ENCODE data around the gene FAF1.
"Not testable (repeated sequence)": the region's sequence is repeated elsewhere in the genome, so short reads cannot be mapped to it uniquely, and the experiment has no call there.

Gene FAF1

GRCh38 chr1:50564417-50564816 is 395.6 kb downstream of the FAF1 start:
- H3K27ac ChIP-seq (ENCODE audit: low read depth, low read length) = no peak overlapping the region
- peaks cover 9% of the 10 kb centered on the region; the same call in 1 of the 2 replicates for H3K36me3 ChIP-seq (ENCODE audit: control insufficient read depth, insufficient read depth, low read length)
- no peaks in the 10 kb centered on the region for H3K27me3 ChIP-seq (ENCODE audit: control insufficient read depth, insufficient read depth, low read length)

GRCh38 chr1:50562106-50562505 is 398.0 kb downstream of the FAF1 start:
- Histone ChIP-seq H3K4me1 (ENCODE audit: control insufficient read depth, insufficient read depth, low read length) (peaks cover 10% of the 10 kb centered on the region), H3K9me3 (ENCODE audit: control insufficient read depth, insufficient read depth, low read length) (no peaks in the 10 kb centered on the region), H3K4me3 (ENCODE audit: low read depth, low read length) (no peak overlapping the region), H3K9ac (ENCODE audit: low read depth, low read length) (no peak overlapping the region), H3K27ac (ENCODE audit: low read depth, low read length) (no peak overlapping the region), H3K36me3 (ENCODE audit: control insufficient read depth, insufficient read depth, low read length) (peaks cover 9% of the 10 kb centered on the region; the same call in 1 of the 2 replicates), H3K27me3 (ENCODE audit: control insufficient read depth, insufficient read depth, low read length) (no peaks in the 10 kb centered on the region)

More at GRCh38 chr1:50564417-50564816, 395.6 kb downstream of the FAF1 start:
- Histone ChIP-seq H3K9me3 (ENCODE audit: control insufficient read depth, insufficient read depth, low read length) (no peaks in the 10 kb centered on the region), H3K9ac (ENCODE audit: low read depth, low read length) (no peak overlapping the region), H3K4me1 (ENCODE audit: control insufficient read depth, insufficient read depth, low read length) (peaks cover 22% of the 10 kb centered on the region), H3K4me3 (ENCODE audit: low read depth, low read length) (no peak overlapping the region)

- no peak overlapping the region for H3K4me3 ChIP-seq (ENCODE audit: low read depth, low read length)
- H3K27me3 ChIP-seq (ENCODE audit: control insufficient read depth, insufficient read depth, low read length) = no peaks in the 10 kb centered on the region
- 0 out of 2 replicates have a peak, but pooled peaks cover 4% of the 10 kb centered on the region for H3K4me1 ChIP-seq (ENCODE audit: control insufficient read depth, insufficient read depth, low read length)
- no peaks in the 10 kb centered on the region for H3K9me3 ChIP-seq (ENCODE audit: control insufficient read depth, insufficient read depth, low read length)
- no peak overlapping the region for H3K9ac ChIP-seq (ENCODE audit: low read depth, low read length)
- H3K36me3 ChIP-seq (ENCODE audit: control insufficient read depth, insufficient read depth, low read length) = peaks cover 9% of the 10 kb centered on the region; the same call in 1 of the 2 replicates
- no peak overlapping the region for H3K27ac ChIP-seq (ENCODE audit: low read depth, low read length)
Measured at GRCh38 chr1:50559421-50559820, 400.6 kb downstream of the FAF1 start.

GRCh38 chr1:50553921-50554320 is 406.1 kb downstream of the FAF1 start:
- H3K9ac ChIP-seq (ENCODE audit: low read depth, low read length) = no peak overlapping the region
- no peaks in the 10 kb centered on the region for H3K36me3 ChIP-seq (ENCODE audit: control insufficient read depth, insufficient read depth, low read length)
- no peaks in the 10 kb centered on the region for H3K4me1 ChIP-seq (ENCODE audit: control insufficient read depth, insufficient read depth, low read length)
- H3K27me3 ChIP-seq (ENCODE audit: control insufficient read depth, insufficient read depth, low read length) = no peaks in the 10 kb centered on the region
- no peak overlapping the region for H3K4me3 ChIP-seq (ENCODE audit: low read depth, low read length)
- no peak overlapping the region for H3K27ac ChIP-seq (ENCODE audit: low read depth, low read length)
- no peaks in the 10 kb centered on the region for H3K9me3 ChIP-seq (ENCODE audit: control insufficient read depth, insufficient read depth, low read length)

- H3K9ac ChIP-seq (ENCODE audit: low read depth, low read length) = no peak overlapping the region
- H3K36me3 ChIP-seq (ENCODE audit: control insufficient read depth, insufficient read depth, low read length) = no peaks in the 10 kb centered on the region
- H3K27ac ChIP-seq (ENCODE audit: low read depth, low read length) = no peak overlapping the region
- no peaks in the 10 kb centered on the region for H3K9me3 ChIP-seq (ENCODE audit: control insufficient read depth, insufficient read depth, low read length)
- H3K27me3 ChIP-seq (ENCODE audit: control insufficient read depth, insufficient read depth, low read length) = no peaks in the 10 kb centered on the region
- H3K4me1 ChIP-seq (ENCODE audit: control insufficient read depth, insufficient read depth, low read length) = no peaks in the 10 kb centered on the region
- no peak overlapping the region for H3K4me3 ChIP-seq (ENCODE audit: low read depth, low read length)
Measured at GRCh38 chr1:50548243-50548642, 411.8 kb downstream of the FAF1 start.

- Histone ChIP-seq H3K36me3 (ENCODE audit: control insufficient read depth, insufficient read depth, low read length) (no peaks in the 10 kb centered on the region), H3K27me3 (ENCODE audit: control insufficient read depth, insufficient read depth, low read length) (no peaks in the 10 kb centered on the region), H3K27ac (ENCODE audit: low read depth, low read length) (no peak overlapping the region)
Measured at GRCh38 chr1:50542362-50542761, 417.7 kb downstream of the FAF1 start.

GRCh38 chr1:50538476-50538875 is 421.6 kb downstream of the FAF1 start:
- Histone ChIP-seq H3K9me3 (ENCODE audit: control insufficient read depth, insufficient read depth, low read length) (no peaks in the 10 kb centered on the region), H3K27ac (ENCODE audit: low read depth, low read length) (no peak overlapping the region), H3K27me3 (ENCODE audit: control insufficient read depth, insufficient read depth, low read length) (no peaks in the 10 kb centered on the region), H3K4me3 (ENCODE audit: low read depth, low read length) (no peak overlapping the region), H3K4me1 (ENCODE audit: control insufficient read depth, insufficient read depth, low read length) (no peaks in the 10 kb centered on the region), H3K36me3 (ENCODE audit: control insufficient read depth, insufficient read depth, low read length) (no peaks in the 10 kb centered on the region), H3K9ac (ENCODE audit: low read depth, low read length) (no peak overlapping the region)

More at GRCh38 chr1:50542362-50542761, 417.7 kb downstream of the FAF1 start:
- Histone ChIP-seq H3K4me1 (ENCODE audit: control insufficient read depth, insufficient read depth, low read length) (no peaks in the 10 kb centered on the region), H3K9me3 (ENCODE audit: control insufficient read depth, insufficient read depth, low read length) (no peaks in the 10 kb centered on the region), H3K9ac (ENCODE audit: low read depth, low read length) (no peak overlapping the region), H3K4me3 (ENCODE audit: low read depth, low read length) (no peak overlapping the region)

- no peaks in the 10 kb centered on the region for H3K27me3 ChIP-seq (ENCODE audit: control insufficient read depth, insufficient read depth, low read length)
- peak overlapping the region; percentile 24 for H3K27ac ChIP-seq (ENCODE audit: low read depth, low read length)
- H3K4me1 ChIP-seq (ENCODE audit: control insufficient read depth, insufficient read depth, low read length) = peaks cover 10% of the 10 kb centered on the region
- H3K36me3 ChIP-seq (ENCODE audit: control insufficient read depth, insufficient read depth, low read length) = no peaks in the 10 kb centered on the region
- H3K4me3 ChIP-seq (ENCODE audit: low read depth, low read length) = no peak overlapping the region
- H3K9ac ChIP-seq (ENCODE audit: low read depth, low read length) = no peak overlapping the region
- no peaks in the 10 kb centered on the region for H3K9me3 ChIP-seq (ENCODE audit: control insufficient read depth, insufficient read depth, low read length)
Measured at GRCh38 chr1:50531601-50532000, 428.5 kb downstream of the FAF1 start.

- Histone ChIP-seq H3K36me3 (ENCODE audit: control insufficient read depth, insufficient read depth, low read length) (no peaks in the 10 kb centered on the region), H3K27ac (ENCODE audit: low read depth, low read length) (peak overlapping the region; percentile 24), H3K9ac (ENCODE audit: low read depth, low read length) (no peak overlapping the region), H3K4me3 (ENCODE audit: low read depth, low read length) (no peak overlapping the region), H3K27me3 (ENCODE audit: control insufficient read depth, insufficient read depth, low read length) (no peaks in the 10 kb centered on the region), H3K9me3 (ENCODE audit: control insufficient read depth, insufficient read depth, low read length) (no peaks in the 10 kb centered on the region), H3K4me1 (ENCODE audit: control insufficient read depth, insufficient read depth, low read length) (peaks cover 10% of the 10 kb centered on the region)
Measured at GRCh38 chr1:50531027-50531426, 429.0 kb downstream of the FAF1 start.

- H3K27me3 ChIP-seq (ENCODE audit: control insufficient read depth, insufficient read depth, low read length) = no peaks in the 10 kb centered on the region
- no peak overlapping the region for H3K4me3 ChIP-seq (ENCODE audit: low read depth, low read length)
- H3K4me1 ChIP-seq (ENCODE audit: control insufficient read depth, insufficient read depth, low read length) = peaks cover 10% of the 10 kb centered on the region
- H3K9me3 ChIP-seq (ENCODE audit: control insufficient read depth, insufficient read depth, low read length) = no peaks in the 10 kb centered on the region
- no peaks in the 10 kb centered on the region for H3K36me3 ChIP-seq (ENCODE audit: control insufficient read depth, insufficient read depth, low read length)
- H3K27ac ChIP-seq (ENCODE audit: low read depth, low read length) = no peak overlapping the region
- no peak overlapping the region for H3K9ac ChIP-seq (ENCODE audit: low read depth, low read length)
Measured at GRCh38 chr1:50529510-50529909, 430.6 kb downstream of the FAF1 start.

GRCh38 chr1:50527987-50528320 is 432.1 kb downstream of the FAF1 start:
- not testable (repeated sequence) for H3K4me3 ChIP-seq (ENCODE audit: low read depth, low read length); H3K9ac ChIP-seq (ENCODE audit: low read depth, low read length); H3K36me3 ChIP-seq (ENCODE audit: control insufficient read depth, insufficient read depth, low read length); H3K27me3 ChIP-seq (ENCODE audit: control insufficient read depth, insufficient read depth, low read length); H3K27ac ChIP-seq (ENCODE audit: low read depth, low read length); H3K9me3 ChIP-seq (ENCODE audit: control insufficient read depth, insufficient read depth, low read length)
- H3K4me1 ChIP-seq (ENCODE audit: control insufficient read depth, insufficient read depth, low read length) = peaks cover 10% of the 10 kb centered on the region
